Stimulated activated CD4-positive, alpha-beta T cell treated with anti-CD3 and anti-CD28 coated beads, TNF-alpha, amount 100 ng/mL, for 24 hours (primary cell): ENCODE results near the gene PIP4K2C.
"Not testable (repeated sequence)": the region's sequence is repeated elsewhere in the genome, so short reads cannot be mapped to it uniquely, and the experiment has no call there.

Experiments used
- DNase-seq, 3 experiments: peaks; one replicate each; pipeline ENCODE4 v3.0.0-alpha.2; 2020; ENCODE audit warnings: low read depth in 3 of 3

Gene PIP4K2C

DNA sequence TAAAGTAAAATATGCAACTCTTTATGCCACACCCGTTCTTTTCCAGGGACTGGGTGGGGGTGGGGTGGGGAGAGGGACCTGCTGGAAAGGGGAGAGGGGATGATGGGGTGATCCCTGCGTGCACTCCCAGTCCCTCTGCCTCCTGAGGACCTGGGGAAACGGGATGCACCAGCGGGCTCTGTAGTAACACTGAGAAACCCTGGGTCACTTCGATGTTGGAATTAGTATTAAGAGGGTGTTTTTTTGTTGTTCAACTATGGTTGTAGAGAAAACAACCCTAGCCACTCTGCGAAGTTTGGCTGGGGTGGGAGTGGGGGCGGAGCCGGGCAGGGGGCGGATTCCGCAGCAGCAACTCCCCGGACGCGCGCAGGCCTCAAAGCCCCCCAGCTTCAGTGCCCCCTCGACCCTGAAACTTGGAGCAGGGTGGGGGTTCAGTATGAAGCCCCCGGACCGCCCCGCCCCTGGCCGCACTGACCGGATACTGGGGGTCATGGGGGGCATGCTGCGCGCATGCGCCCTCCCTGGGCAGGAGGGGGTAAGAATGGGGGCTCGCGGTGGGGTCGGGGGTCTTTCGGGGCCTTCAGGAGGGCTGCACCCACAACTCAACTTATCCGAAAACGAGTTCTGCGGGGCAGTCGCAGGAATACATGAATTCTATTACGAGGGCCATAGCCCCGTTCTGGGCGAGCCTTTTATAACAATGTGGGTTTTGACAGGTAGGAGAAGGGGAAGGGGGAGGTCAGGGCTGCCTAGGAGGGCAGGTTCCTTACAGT, 19.0 kb downstream of the PIP4K2C start:
- DNase-seq, result no peak

DNA sequence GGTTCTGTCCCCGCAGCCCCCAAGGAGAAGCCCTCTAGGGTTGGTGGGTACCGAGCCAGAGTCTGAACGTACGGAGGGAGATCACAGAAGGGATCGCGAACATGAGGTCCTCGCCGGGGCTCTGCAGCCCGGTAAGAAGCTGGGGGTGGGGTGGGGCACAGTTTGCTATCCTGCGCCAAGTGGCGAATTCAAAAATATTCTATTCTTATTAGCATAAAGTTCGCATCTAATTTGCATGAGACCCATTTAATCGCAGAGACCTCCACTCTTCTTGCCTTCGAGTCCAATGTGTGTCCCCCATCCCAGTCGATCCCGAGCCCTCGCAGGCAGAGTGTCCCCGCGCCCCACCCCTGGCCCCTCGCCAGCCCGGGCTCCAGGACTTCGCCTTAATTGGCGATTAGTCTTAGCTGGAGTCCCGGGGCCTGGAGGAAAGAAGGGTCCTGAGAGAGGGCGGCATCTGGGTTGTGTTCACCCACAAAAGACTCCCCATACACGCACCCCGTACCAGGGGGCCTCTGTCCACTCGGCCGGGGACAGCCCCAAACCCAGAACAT, 19.6 kb downstream of the PIP4K2C start:
- no peak for DNase-seq

DNA sequence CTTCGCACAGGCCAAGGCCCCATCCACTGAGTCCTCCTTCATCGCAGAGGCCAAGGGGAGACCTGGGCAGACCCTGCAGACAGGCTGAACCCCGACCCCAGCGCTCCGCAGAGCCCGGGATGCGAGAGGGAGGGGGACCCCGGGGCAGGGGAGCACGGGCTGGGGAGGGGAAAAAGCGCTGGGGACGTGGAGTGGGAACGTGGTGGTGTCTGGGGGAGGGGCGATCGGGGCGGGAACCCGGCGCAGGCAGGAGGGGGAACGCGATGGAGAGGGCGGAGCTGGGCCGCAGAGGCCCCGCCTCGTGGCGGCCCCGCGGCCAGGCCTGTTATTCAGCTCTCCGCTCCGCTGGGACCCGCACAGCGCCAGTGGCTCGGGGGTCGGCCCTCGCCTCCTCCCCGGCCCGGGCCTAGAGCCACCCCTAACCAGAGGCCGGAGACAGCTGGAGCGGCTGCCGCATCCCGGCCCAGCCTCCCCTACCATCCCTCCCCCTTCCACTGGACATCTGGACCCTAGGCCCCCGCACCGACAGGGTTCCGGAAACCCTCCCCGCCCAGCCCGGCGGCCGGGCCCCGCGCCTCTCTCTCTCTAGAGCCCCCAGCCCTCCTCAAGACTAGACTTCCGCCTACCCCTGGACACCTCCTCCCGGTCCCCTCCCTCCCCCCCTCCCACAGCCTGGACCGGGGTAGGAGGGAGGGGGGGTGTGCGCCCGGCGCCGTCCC, 20.3 kb downstream of the PIP4K2C start, which contains the start of gene ARHGEF25:
Gene ARHGEF25 (plus strand): TSS at position 328 of the 719 bp plus-strand sequence. CDS start 460 bp downstream, outside the sequence.
- DNase-seq, result peak in 1 of 3 experiments; percentile 61

DNA sequence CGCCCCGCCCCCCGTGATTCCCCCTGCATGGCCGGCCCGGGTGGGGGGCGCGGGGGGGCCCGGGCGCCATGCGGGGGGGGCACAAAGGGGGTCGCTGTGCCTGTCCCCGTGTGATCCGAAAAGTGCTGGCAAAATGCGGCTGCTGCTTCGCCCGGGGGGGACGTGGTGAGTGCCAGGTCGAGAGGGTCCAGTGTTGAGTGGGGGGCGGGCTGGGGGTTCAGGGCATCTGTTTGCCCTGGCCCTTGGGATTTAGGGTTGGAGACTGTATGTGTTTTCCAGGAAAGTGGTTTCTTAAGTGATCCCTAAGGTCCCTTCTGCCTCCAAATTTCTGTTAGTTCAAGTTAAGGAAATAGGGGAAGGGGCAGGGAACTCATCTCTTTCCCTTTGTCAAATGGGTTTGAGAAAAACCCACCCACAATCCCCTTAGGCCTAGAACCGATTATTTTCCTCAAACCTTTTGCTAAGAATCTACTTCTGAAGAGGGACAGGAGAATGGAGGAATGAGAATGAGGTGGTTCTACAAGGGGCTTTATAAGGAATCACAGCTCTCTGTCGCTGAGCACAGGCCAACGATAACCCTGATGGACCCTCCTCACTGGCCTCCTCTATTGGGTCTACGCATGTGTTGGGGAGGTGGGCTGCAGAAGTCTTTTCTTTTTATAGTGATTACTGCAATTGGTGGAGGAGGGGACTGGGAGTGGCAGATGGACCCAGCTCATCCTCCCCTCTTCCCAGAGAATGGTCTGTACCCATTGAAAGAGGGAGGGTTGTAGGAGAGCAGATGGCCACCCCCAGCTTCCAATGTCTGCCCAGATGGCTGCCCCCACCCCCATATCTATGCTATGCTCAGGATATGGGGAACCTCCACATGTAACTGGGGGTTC, 21.1 kb downstream of the PIP4K2C start:
- DNase-seq, result no peak

DNA sequence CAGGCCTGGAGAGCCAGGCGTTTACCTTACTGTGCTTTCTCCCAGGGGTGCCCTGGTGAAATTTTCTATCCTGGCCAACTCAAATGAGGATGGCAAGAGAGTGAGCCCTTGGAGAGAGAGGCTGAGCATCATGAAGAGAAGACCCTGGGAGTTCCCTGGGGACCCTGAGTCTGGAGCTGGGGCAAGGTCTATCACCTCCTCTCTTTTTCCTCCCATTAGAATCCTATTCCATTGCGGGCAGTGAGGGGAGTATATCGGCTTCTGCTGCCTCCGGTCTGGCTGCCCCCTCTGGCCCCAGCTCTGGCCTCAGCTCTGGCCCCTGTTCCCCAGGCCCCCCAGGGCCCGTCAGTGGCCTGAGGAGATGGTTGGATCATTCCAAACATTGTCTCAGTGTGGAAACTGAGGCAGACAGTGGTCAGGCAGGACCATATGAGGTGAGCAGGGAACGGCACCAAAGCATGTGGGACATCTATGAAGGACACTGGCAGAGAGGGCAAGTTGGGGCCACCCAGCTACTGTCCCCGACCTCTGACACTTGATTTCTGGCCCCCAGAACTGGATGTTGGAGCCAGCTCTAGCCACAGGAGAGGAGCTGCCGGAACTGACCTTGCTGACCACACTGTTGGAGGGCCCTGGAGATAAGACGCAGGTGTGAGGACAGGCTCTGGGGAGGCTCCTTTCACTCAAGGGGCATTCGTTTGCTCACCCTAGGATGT, 21.9 kb downstream of the PIP4K2C start:
- DNase-seq, result no peak

DNA sequence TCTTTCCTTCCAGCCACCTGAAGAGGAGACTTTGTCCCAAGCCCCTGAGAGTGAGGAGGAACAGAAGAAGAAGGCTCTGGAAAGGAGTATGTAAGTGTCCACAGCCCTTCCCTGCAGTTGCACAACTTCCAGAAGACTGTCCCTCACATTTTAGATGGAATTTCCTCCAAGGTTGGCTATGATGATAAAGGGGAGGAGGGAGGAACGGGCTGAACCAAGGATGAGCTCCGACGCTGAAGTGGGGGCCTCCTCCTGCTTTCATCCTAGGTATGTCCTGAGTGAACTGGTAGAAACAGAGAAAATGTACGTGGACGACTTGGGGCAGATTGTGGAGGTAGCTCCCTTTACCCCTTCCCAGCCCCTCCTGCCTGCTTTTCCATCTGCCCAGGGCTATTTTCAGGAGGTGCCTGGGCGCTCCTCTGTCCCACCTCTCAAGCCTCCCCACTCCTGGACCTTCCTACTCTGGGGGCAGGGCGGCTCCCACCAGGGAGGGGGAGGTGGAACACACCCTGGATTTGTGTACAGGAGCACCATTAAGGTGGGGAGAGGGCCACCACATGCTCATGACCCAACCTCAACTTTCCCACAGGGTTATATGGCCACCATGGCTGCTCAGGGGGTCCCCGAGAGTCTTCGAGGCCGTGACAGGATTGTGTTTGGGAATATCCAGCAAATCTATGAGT, 22.6 kb downstream of the PIP4K2C start:
- no peak for DNase-seq

DNA sequence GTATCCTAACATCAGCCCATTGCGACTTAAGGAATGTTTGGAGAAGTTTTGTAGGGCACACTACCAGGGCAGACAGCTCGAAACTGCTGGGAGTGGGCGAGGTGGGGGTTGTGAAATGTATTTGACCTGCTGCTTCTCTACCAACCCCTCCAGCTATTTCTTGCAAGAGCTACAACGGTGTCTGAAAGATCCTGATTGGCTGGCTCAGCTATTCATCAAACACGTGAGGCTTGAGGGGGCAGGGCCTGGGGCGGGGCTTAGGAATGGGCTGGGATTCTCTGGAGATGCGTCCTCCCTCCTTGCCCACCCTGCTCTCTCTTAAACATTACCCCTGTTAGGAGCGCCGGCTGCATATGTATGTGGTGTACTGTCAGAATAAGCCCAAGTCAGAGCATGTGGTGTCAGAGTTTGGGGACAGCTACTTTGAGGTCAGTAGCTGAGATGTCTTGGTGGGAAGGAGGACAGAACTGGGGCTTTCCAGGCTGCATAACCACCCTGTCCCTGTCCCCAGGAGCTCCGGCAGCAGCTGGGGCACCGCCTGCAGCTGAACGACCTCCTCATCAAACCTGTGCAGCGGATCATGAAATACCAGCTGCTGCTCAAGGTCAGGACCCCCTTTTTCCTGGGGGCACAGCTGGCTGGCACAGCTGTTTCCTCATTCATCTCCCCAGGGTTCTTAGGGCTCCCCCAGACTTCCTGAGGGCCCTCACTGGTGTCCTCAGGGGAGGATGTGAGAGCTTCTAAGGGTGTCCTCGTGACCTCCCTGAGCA, 23.4 kb downstream of the PIP4K2C start:
- DNase-seq, result no peak

DNA sequence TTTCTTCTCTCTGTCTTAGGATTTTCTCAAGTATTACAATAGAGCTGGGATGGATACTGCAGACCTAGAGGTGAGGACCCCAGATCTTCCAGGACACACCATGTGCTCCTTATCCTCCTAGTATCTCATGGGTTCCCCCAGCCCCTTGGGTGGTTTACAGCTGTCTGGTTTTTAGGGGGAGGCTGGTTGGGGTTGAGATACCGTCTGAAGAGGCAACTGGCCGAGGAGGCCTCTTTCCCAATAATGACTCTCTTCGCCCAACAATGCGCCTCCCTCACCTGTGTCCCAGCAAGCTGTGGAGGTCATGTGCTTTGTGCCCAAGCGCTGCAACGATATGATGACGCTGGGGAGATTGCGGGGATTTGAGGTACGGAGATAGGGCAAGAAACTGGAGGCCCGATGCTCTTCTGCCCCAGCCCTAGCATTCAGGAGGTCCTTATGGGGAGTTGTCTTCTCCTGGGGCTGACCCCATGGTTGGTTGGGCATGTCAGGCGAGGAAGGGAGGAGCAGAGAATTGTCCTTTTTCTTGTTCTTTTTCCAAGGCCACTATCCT, 24.0 kb downstream of the PIP4K2C start:
- no peak for DNase-seq

DNA sequence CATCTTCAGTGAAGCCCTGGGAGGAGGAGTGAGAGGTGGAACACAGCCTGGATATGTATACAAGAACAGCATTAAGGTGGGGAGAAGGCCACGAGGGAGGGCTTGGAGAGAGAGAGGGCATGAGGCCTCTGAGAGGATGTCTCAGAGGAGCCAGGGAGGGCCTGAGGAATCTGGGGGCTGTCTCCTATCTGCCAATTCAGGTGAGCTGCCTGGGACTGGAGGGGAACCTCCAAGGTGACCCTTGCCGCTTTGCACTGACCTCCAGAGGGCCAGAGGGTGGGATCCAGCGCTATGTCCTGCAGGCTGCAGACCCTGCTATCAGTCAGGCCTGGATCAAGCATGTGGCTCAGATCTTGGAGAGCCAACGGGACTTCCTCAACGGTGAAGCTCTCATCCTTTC, 24.6 kb downstream of the PIP4K2C start:
- no peak for DNase-seq

DNA sequence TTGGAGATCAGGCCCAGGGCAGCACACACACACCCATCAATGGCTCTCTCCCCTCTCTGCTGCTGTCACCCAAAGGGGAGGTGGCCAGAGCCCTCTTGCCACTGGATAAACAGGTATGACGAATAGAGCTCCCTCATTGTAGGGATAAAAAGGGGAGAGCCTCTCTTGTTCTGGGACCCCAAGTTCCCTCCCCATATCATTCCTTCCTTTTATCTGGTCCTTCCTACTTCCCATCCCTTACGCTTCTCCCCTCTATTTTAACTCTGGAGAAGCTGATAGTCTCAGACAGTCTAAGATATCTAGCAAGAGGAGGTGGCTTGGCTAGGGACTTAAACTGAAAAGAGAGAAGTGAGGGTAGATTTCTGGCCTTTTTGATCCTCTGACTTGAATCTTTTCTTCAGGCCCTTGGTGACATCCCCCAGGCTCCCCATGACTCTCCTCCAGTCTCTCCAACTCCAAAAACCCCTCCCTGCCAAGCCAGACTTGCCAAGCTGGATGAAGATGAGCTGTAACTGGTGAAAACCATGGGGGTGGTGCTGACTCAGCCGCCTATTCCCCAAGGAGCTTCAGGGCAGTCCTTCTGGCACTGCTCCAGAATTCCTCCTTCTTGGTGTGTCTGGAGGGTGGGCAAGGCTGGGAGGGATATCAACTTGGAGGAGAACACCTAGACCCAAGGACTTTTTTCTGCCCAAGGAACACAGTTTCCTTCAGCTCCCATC, 25.6 kb downstream of the PIP4K2C start:
- DNase-seq, result no peak

DNA sequence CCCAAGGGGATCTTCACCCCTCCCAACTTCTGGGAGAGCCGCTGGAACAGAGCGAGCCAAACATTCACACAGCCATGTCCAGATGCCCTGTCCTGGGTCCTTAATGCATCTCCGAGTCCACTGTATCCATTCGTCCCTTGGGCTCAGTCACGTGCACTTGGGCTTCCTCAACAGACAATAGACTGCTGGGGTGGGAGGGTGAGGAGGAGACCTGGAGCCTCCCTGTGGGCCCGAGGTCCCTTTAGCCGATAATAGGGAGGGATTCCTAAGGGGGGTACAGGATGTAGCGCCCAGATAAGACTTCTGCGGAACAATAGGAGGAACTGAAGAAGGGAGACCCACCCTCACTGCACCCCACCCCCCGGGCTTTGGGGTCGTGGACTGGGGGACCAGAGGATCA, 26.9 kb downstream of the PIP4K2C start:
- no peak for DNase-seq

DNA sequence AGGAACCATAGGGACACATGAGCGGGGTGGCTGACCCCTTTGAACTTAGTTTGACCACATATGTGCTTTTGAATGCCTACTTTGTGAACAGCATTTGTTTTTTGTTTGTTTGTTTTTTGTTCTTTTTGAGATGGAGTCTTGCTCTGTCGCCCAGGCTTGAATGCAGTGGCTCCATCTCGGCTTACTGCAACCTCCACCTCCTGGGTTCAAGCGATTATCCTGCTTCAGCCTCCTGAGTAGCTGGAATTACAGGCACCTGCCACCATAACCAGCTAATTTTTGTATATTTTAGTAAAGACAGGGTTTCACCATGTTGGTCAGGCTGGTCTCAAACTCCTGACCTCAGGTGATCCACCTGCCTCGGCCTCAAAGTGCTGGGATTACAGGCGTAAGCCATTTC, 27.4 kb downstream of the PIP4K2C start:
- DNase-seq, result not testable (repeated sequence)

DNA sequence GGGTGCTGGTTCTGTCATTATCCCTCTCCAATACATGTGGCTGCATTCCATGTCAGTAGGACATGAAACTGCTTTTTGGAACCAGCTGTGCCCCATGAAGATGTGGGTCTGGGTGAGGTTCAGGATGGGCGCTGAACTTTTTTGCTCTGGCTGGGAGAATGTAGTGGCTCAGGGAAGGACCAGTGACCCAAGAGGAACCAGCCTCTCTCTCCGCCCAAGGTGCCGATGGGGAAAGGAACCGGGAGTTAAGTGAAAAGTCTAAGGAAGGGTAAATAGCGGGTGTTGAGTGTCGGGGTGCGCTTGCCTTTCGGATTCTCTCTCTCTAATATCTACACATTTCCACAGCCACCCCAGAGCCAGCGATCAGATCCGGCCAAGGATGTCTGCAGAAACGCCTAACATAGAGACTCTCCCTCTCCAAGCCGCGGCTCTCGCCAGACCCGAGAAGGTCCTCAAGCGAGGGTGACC, 28.0 kb downstream of the PIP4K2C start:
- no peak for DNase-seq

DNA sequence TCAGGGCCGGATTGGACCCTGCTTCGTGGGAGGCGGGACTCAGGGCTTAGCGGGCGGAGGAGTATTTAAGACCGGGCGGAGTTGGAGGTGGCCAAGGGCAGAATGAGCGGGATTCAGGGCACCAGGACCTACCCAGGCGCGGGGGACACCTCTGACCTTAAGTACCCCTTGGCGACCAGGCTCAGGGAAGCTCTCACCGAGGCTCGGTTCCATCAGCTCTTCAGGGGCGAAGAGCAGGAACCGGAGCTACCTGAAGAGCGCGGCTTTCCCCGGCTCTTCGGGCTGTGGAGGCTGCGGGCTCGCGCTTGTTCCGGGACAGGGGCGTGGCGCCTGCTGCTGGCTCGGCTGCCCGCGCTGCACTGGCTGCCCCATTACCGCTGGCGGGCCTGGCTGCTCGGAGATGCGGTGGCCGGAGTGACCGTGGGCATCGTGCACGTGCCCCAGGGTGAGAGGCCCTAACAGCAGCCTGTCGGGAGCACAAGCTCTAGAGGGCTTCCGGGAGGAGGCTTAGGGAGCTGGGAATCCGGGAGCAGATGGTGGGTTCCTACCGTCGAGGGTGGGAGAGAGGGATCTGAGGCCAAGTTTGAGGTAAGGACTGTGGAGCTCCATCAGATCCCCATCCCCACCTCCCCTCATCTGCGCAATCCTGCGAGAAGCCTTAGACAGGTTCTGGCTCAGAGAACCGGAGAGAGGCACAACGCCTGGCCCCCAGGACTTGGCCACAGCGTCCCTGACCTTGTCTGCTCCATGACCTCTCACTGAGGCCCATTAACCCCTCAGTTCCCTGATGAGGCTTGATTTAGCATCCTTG, 28.6 kb downstream of the PIP4K2C start:
- DNase-seq, result no peak

DNA sequence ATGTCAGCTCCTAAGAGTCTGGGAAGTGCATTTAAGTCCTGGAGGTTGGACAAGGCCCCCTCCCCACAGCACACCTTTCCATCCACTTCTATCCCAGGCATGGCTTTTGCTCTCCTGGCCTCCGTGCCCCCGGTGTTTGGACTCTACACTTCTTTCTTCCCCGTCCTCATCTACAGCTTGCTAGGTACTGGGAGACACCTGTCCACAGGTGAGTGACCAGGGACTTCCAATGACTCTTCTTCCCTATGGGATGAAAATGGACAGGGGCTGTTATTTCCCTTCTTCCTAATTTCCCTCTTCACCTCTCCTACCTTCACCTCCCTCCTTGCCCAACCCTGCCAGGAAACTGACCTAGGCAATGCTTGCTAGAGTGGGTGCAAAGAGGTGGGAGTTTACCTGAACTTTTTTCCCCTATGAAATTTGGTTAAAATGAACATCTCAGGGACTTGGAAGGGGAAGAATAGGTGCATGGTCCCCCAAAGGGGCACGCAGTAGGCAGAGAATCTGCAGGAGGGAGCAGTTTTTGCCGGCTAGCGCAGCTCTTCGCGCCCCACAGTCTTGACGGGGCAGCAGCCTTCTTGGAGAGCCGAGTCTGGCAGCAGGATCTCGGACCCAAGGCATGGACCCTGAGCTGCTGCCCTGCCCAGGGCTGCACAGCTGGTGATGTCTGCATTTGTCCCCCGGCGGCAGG, 29.4 kb downstream of the PIP4K2C start:
- DNase-seq, result no peak

DNA sequence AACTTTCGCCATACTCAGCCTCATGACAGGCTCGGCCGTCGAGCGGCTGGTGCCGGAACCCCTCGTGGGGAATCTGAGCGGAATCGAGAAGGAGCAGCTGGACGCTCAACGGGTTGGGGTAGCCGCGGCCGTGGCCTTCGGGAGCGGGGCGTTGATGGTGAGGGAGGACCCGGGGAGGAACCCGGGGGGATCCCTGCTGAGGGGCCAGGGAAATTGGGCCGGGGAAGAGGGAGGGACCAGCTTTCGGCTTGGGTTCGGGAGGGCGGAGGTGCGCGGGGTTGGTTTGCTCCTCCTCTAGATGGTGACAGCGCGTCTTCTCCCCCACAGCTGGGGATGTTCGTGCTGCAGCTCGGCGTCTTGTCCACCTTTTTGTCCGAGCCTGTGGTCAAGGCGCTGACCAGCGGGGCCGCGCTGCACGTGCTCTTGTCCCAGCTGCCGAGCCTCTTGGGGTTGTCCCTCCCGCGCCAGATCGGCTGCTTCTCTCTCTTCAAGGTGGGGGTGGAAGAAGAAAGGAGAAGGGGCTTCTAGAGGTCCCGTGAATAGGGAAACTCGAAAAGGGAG, 30.0 kb downstream of the PIP4K2C start:
- DNase-seq, result no peak
